GM19351 (cell line): Measurements from ENCODE around the gene GUSB.
"Not testable (repeated sequence)": the region's sequence is repeated elsewhere in the genome, so short reads cannot be mapped to it uniquely, and the experiment has no call there.

Experiments
- ATAC-seq: cut with Tn5 transposase; IDR thresholded peaks from one replicate; pipeline ENCODE4 v1.9.1; 2021; ENCODE audit warnings: mild to moderate bottlenecking, moderate library complexity; ENCODE audit not compliant: unreplicated experiment

The GUSB gene

GRCh38 chr7:65975814-65976445 lies 6.1 kb downstream of the GUSB start:
- no peak for ATAC-seq

- no peak for ATAC-seq
Measured at GRCh38 chr7:65974876-65975275, 7.1 kb downstream of the GUSB start.

GRCh38 chr7:65974191-65974801 lies 7.7 kb downstream of the GUSB start:
- no peak for ATAC-seq

- ATAC-seq, result no peak
Measured at GRCh38 chr7:65972976-65973375, 9.0 kb downstream of the GUSB start.

GRCh38 chr7:65971021-65971420 lies 11.0 kb downstream of the GUSB start:
- no peak for ATAC-seq

- no peak for ATAC-seq
Measured at GRCh38 chr7:65968256-65969185, 13.5 kb downstream of the GUSB start.

- ATAC-seq, result no peak
Measured at GRCh38 chr7:65967361-65968155, 14.5 kb downstream of the GUSB start.

- no peak for ATAC-seq
Measured at GRCh38 chr7:65966146-65966545, 15.9 kb downstream of the GUSB start.

GRCh38 chr7:65964671-65965070 lies 17.3 kb downstream of the GUSB start:
- not testable (repeated sequence) for ATAC-seq

- no peak for ATAC-seq
Measured at GRCh38 chr7:65962033-65962432, 20.0 kb downstream of the GUSB start.

- no peak for ATAC-seq
Measured at GRCh38 chr7:65960351-65961074, 21.5 kb downstream of the GUSB start.

- no peak for ATAC-seq
Measured at GRCh38 chr7:65955718-65956117, 26.3 kb downstream of the GUSB start.

GRCh38 chr7:65953890-65954450 lies 28.0 kb downstream of the GUSB start:
- no peak for ATAC-seq

GRCh38 chr7:65953001-65953720 lies 28.9 kb downstream of the GUSB start:
- ATAC-seq, result no peak

- ATAC-seq, result no peak
Measured at GRCh38 chr7:65951837-65952578, 30.0 kb downstream of the GUSB start.

GRCh38 chr7:65946904-65947303 lies 35.1 kb downstream of the GUSB start:
- ATAC-seq, result no peak

GRCh38 chr7:65945787-65946186 lies 36.2 kb downstream of the GUSB start:
- ATAC-seq, result not testable (repeated sequence)

- no peak for ATAC-seq
Measured at GRCh38 chr7:65938336-65938895, 43.6 kb downstream of the GUSB start.
